ENCODE measurements around the gene TRAPPC2B. TPM values are rescaled to one million over a fixed set of nuclear protein-coding genes. Genes with fewer than 3 reads are reported as not detected.

TRAPPC2B gene
- total RNA-seq, 2 donors from 2014 or later = 2.6 to 8.6 TPM

DNA sequence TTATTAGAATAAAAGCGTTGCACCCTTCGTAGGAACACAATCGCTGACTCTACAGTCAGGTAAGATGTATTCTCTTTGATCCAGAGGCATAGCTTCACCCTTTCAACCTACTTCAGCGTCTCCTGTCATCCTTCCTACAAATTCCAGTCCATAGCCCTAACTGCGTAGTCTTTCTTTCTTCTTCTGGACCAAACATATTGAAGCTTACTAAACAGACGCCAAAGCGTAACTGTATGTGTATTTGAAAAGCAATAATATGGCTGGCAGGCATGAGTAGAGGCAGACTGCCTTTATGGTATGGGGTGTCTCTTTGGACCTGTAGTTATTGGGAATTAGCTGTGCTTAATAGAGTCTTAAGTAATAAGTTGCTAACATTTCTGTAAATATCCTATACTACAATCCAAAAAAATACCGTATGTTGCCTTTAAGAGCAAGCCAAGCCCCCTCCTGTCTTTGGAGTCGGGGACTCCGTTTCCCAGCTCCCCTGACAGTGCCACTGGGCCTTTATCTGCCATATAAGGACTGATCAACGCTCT, 25.9 kb downstream of the TRAPPC2B start:
- WGBS, 2 donors = 51 to 59% methylated on average over 10 to 11 of the region's 11 CpGs
- DNase-seq = no peak
- no peak for TF ChIP-seq CTCF (IDR thresholded peaks at IDR 0.05)
- no peak for TF ChIP-seq POLR2A (IDR thresholded peaks at IDR 0.05)
- intact Hi-C loops (cut with DNase I) = no loop called here
- peaks cover 14% of the 10 kb centered on the region for H3K4me1 ChIP-seq
- no peaks in the 10 kb centered on the region for H3K27me3 ChIP-seq
- peak overlapping the region in 1 of 2 donors; percentile 82 for H3K4me3 ChIP-seq
- ATAC-seq = no peak
- no peaks in the 10 kb centered on the region for H3K9me3 ChIP-seq
- H3K36me3 ChIP-seq (replicated peaks in 1 of 2; ENCODE audit: insufficient read depth in 1 of 2, low read depth in 2 of 2) = no peaks in the 10 kb centered on the region
- H3K27ac ChIP-seq = peak overlapping the region; percentile 76 to 87 (median 78)

- Histone ChIP-seq H3K27ac (peak within 1 kb of the TSS; percentile 76 to 87 (median 78)), H3K27me3 (no peaks in the 10 kb centered on the region), H3K4me3 (peak within 1 kb of the TSS; percentile 58 to 82), H3K9me3 (no peaks in the 10 kb centered on the region), H3K4me1 (peaks cover 14% of the 10 kb centered on the region), H3K36me3 (replicated peaks in 1 of 2; ENCODE audit: insufficient read depth in 1 of 2, low read depth in 2 of 2) (no peaks in the 10 kb centered on the region)
- intact Hi-C loops (cut with DNase I) = no loop called here
- peak; percentile 97 for ATAC-seq
- 1 to 2% methylated on average over 12 to 50 of the region's 50 CpGs for WGBS, 2 donors
- peak in 2 of 3 donors; percentile 58 to 69 for TF ChIP-seq POLR2A (IDR thresholded peaks at IDR 0.05)
- TF ChIP-seq CTCF (IDR thresholded peaks at IDR 0.05) = peak in 4 of 7 experiments; percentile 35 to 58 (median 50)
- peak; percentile 92 to 97 (median 94) for DNase-seq
Measured at GRCh38 chr19:57389730-57390598, 26.6 kb downstream of the TRAPPC2B start, which contains the start of gene ZNF548. TSS of gene ZNF548 (plus strand) at chr19:57389854. CDS start at chr19:57390100, 246 bp downstream.

GRCh38 chr19:57395710-57396109, 32.4 kb downstream of the TRAPPC2B start:
- WGBS, 2 donors = 74 to 88% methylated on average over 5 of the region's 5 CpGs
- H3K27me3 ChIP-seq = no peaks in the 10 kb centered on the region
- no peak for DNase-seq
- no peak for ATAC-seq
- intact Hi-C loops (cut with DNase I) = no loop called here
- H3K4me1 ChIP-seq = peaks cover 1% of the 10 kb centered on the region
- TF ChIP-seq CTCF (IDR thresholded peaks at IDR 0.05) (no peak), POLR2A (IDR thresholded peaks at IDR 0.05) (no peak)
- peaks cover 18 to 19% of the 10 kb centered on the region in 2 donors for H3K36me3 ChIP-seq (replicated peaks in 1 of 2; ENCODE audit: insufficient read depth in 1 of 2, low read depth in 2 of 2)
- H3K4me3 ChIP-seq = no peak overlapping the region
- peaks cover 0 to 33% (median 0%) of the 10 kb centered on the region in 3 donors for H3K9me3 ChIP-seq
- H3K27ac ChIP-seq = no peak overlapping the region

GRCh38 chr19:57398868-57399267, 35.5 kb downstream of the TRAPPC2B start:
- no peak for ATAC-seq
- peaks cover 0 to 46% (median 0%) of the 10 kb centered on the region in 3 donors for H3K9me3 ChIP-seq

More at GRCh38 chr19:57398868-57399267, 35.5 kb downstream of the TRAPPC2B start:
- Histone ChIP-seq H3K27me3 (no peaks in the 10 kb centered on the region), H3K27ac (no peak overlapping the region), H3K36me3 (replicated peaks in 1 of 2; ENCODE audit: insufficient read depth in 1 of 2, low read depth in 2 of 2) (peaks cover 18 to 19% of the 10 kb centered on the region in 2 donors), H3K4me3 (no peak overlapping the region), H3K4me1 (no peaks in the 10 kb centered on the region)
- intact Hi-C loops (cut with DNase I) = no loop called here
- no peak for DNase-seq
- 96% methylated on average over 5 of the region's 5 CpGs for WGBS, 2 donors
- TF ChIP-seq POLR2A (IDR thresholded peaks at IDR 0.05) (no peak), CTCF (IDR thresholded peaks at IDR 0.05) (no peak)
